Dermis microvascular lymphatic vessel endothelial cell (primary cell): ENCODE data around the gene ARHGEF16. TPM values are rescaled to one million over a fixed set of nuclear protein-coding genes. Genes with fewer than 3 reads are reported as not detected.
A peak's percentile ranks its signal among the peaks of the same experiment; 100 is the strongest.

Experiments
- DNase-seq, 2 donors: peaks; one replicate each; pipeline versions ENCODE4 v3.0.0 to v3.0.0-alpha.2; 2010; ENCODE audit warnings: low read depth in 2 of 2
- total RNA-seq: library from RNA; depleted of rRNA; stranded (reverse); fragments of >200 nt; gene quantifications from 2 replicates; pipeline ENCODE4 v1.2.1, GENCODE V29; 2014

Gene ARHGEF16
- total RNA-seq, 1 donor from 2014 or later = 0.39 TPM

GRCh38 chr1:3468236-3469103, 14.0 kb downstream of the ARHGEF16 start:
- no peak for DNase-seq

GRCh38 chr1:3469104-3469848, 14.8 kb downstream of the ARHGEF16 start:
- DNase-seq = no peak

GRCh38 chr1:3469849-3470649, 15.6 kb downstream of the ARHGEF16 start:
- DNase-seq = no peak

GRCh38 chr1:3470650-3471355, 16.3 kb downstream of the ARHGEF16 start:
- DNase-seq = no peak

GRCh38 chr1:3471356-3472087, 17.1 kb downstream of the ARHGEF16 start:
- peak in 1 of 2 donors; percentile 60 for DNase-seq

- DNase-seq = no peak
Observed at GRCh38 chr1:3472088-3472850, 17.8 kb downstream of the ARHGEF16 start.

GRCh38 chr1:3472906-3473305, 18.4 kb downstream of the ARHGEF16 start:
- DNase-seq = no peak

- DNase-seq = no peak
Observed at GRCh38 chr1:3473381-3473844, 18.9 kb downstream of the ARHGEF16 start.

- DNase-seq = no peak
Observed at GRCh38 chr1:3474016-3474415, 19.6 kb downstream of the ARHGEF16 start.

GRCh38 chr1:3474421-3474820, 20.0 kb downstream of the ARHGEF16 start:
- DNase-seq = no peak

- DNase-seq = no peak
Observed at GRCh38 chr1:3475839-3476573, 21.5 kb downstream of the ARHGEF16 start.

GRCh38 chr1:3476666-3477065, 22.2 kb downstream of the ARHGEF16 start:
- DNase-seq = no peak

- DNase-seq = no peak
Observed at GRCh38 chr1:3477241-3477995, 23.0 kb downstream of the ARHGEF16 start.

GRCh38 chr1:3478187-3478586, 23.7 kb downstream of the ARHGEF16 start:
- DNase-seq = no peak

GRCh38 chr1:3479511-3480368, 25.3 kb downstream of the ARHGEF16 start:
- no peak for DNase-seq

GRCh38 chr1:3480369-3480719, 25.9 kb downstream of the ARHGEF16 start:
- DNase-seq = no peak

- DNase-seq = no peak
Observed at GRCh38 chr1:3481046-3481445, 26.6 kb downstream of the ARHGEF16 start.
